Uterus (tissue), 2 donors: ENCODE measurements around the gene JAM3.

Source experiments
- POLR2A ChIP-seq, 2 donors: fragments of 450-650 bp; IDR thresholded peaks; one replicate each; pipeline ENCODE4 v1.6.1; 2016; ENCODE audit warnings: antibody characterized with exemption in 2 of 2, mild to moderate bottlenecking in 1 of 2, moderate library complexity in 1 of 2
- TF ChIP-seq, protein P1 (sequence below), 4 experiments: fragments of 200-600 bp in 2 of 4; fragments of 450-650 bp in 2 of 4; sonication (generic) in 2 of 4; IDR thresholded peaks; one replicate each; pipeline ENCODE4 v1.5.1; 2016 to 2019; ENCODE audit warnings: antibody characterized with exemption in 4 of 4, mild to moderate bottlenecking in 2 of 4, moderate library complexity in 1 of 4

DNA sequence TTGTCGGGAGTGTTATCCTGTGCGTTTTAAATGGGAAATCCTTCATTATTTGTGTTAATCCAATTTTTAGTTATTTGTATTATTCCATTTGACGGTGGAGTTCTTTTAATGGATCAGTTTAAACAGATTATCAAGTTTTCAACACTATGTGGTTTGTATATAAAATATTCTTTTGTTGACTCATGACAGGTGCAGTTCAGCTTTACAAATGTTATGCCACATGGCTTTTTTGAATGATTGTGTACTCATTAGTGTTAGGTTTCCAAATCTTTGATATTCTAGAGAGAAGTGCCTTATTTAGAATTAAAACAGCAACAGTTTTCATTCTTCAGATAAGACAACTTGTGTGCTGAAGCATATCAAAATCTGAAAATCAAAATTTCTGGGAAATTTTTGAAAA, 2.4 kb downstream of the JAM3 start:
- TF ChIP-seq, protein P1, sequence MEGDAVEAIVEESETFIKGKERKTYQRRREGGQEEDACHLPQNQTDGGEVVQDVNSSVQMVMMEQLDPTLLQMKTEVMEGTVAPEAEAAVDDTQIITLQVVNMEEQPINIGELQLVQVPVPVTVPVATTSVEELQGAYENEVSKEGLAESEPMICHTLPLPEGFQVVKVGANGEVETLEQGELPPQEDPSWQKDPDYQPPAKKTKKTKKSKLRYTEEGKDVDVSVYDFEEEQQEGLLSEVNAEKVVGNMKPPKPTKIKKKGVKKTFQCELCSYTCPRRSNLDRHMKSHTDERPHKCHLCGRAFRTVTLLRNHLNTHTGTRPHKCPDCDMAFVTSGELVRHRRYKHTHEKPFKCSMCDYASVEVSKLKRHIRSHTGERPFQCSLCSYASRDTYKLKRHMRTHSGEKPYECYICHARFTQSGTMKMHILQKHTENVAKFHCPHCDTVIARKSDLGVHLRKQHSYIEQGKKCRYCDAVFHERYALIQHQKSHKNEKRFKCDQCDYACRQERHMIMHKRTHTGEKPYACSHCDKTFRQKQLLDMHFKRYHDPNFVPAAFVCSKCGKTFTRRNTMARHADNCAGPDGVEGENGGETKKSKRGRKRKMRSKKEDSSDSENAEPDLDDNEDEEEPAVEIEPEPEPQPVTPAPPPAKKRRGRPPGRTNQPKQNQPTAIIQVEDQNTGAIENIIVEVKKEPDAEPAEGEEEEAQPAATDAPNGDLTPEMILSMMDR (IDR thresholded peaks at IDR 0.05): no peak
- TF ChIP-seq POLR2A (IDR thresholded peaks at IDR 0.05): no peak
